Measurements from ENCODE around the gene MYRF. TPM values are rescaled to one million over a fixed set of nuclear protein-coding genes. Genes with fewer than 3 reads are reported as not detected.
A peak's percentile ranks its signal among the peaks of the same experiment; 100 is the strongest.

MYRF gene
- total RNA-seq, 3 donors from 2014 or later (not counting 1 experiment from before 2014, with no cell fraction given), result 4.9 to 15.3 (median 7.3) TPM

DNA sequence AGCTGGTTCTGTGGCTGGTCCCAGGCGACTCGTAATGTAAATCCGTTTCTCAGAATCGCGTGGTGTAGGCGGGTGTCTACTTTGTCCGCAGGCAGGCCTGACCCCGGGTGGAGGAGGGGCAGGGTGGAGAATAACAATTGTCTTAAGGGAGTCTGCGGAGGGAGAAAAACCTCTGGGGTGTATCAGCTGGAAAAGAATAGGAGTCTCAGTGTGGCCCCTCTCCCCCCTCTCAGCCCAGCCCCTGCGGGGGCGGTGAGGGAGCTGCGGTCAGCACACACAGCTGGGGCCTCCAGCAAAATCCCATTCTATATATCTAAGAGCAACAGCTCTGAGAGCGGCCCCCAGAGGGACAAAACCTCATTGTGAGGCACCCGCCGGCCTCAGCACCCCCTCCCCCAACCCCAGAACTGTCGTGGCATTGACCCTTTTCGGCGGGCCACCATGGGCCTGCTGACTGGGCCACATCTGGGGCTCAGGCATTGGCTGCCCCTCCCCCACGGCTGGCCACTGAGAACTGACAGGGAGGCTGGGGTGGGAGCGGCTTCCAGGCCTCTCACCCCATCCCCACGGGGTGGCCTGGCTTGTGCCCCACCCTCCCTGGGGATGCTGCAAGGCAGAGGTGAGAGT lies 2.7 kb upstream of the MYRF start:
- TF ChIP-seq, protein P1, sequence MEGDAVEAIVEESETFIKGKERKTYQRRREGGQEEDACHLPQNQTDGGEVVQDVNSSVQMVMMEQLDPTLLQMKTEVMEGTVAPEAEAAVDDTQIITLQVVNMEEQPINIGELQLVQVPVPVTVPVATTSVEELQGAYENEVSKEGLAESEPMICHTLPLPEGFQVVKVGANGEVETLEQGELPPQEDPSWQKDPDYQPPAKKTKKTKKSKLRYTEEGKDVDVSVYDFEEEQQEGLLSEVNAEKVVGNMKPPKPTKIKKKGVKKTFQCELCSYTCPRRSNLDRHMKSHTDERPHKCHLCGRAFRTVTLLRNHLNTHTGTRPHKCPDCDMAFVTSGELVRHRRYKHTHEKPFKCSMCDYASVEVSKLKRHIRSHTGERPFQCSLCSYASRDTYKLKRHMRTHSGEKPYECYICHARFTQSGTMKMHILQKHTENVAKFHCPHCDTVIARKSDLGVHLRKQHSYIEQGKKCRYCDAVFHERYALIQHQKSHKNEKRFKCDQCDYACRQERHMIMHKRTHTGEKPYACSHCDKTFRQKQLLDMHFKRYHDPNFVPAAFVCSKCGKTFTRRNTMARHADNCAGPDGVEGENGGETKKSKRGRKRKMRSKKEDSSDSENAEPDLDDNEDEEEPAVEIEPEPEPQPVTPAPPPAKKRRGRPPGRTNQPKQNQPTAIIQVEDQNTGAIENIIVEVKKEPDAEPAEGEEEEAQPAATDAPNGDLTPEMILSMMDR (IDR thresholded peaks at IDR 0.05), result no peak

DNA sequence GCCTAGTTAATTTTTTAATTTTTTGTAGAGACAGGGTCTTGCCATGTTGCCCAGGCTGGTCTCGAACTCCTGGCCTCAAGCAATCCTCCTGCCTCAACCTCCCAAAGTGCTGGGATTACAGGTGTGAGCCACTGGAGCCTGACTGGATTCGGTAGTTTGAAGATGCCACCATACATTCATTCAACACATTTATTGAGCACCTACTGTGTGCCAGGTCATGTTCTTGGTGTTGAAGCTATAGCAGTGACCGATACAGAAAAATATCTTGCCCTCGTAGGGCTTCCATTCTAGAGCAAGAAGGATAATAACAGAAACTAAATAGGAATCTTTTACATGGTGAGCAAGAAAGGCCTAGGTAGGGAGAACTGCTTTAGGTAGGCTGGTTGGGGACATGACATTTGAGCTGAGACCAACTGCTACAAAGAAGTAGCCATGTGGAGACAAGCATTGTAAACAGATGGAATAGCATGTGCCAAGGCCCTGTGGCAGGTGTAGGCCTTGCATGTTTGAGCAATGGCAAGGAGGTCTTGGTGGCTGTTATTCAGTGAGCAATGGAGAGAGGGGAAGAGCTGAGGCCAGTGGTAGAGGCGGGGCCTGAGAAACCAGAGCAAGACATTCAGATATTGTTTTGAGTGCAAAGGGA lies 1.7 kb upstream of the MYRF start:
- H3K9me3 ChIP-seq (ENCODE audit: control insufficient read depth, insufficient read depth, low read length), result no peaks in the 10 kb centered on the region
- Mint-ChIP-seq H3K4me1 (peaks cover 2 to 18% of the 10 kb centered on the region in 2 donors), H3K27me3 (ENCODE audit: low read depth in 2 of 2) (peaks cover 8 to 25% of the 10 kb centered on the region in 2 donors), H3K9me3 (no peaks in the 10 kb centered on the region), H3K27ac (no peak overlapping the region), H3K4me3 (peak overlapping the region; percentile 13), H3K36me3 (no peaks in the 10 kb centered on the region)
- peaks cover 14% of the 10 kb centered on the region for H3K4me1 ChIP-seq (ENCODE audit: control insufficient read depth, insufficient read depth, low read length)
- no peak overlapping the region for H3K27ac ChIP-seq (ENCODE audit: low read length)
- ATAC-seq (no peak), DNase-seq (no peak)
- intact Hi-C loops (cut with micrococcal nuclease), result no loop called here
- TF ChIP-seq, protein P1 (IDR thresholded peaks at IDR 0.05), result no peak
- no peaks in the 10 kb centered on the region for H3K36me3 ChIP-seq (ENCODE audit: control insufficient read depth, insufficient read depth, low read length)
- peaks cover 13% of the 10 kb centered on the region for H3K27me3 ChIP-seq (ENCODE audit: control insufficient read depth, insufficient read depth, low read length)
- H3K4me3 ChIP-seq (ENCODE audit: low read length), result no peak overlapping the region
- 95% methylated on average over 5 of the region's 5 CpGs for WGBS (ENCODE audit: insufficient coverage)

More for the DNA sequence above, 2.7 kb upstream of the MYRF start:
- Mint-ChIP-seq H3K27ac (no peak overlapping the region), H3K4me1 (peaks cover 0 to 14% of the 10 kb centered on the region in 2 donors), H3K9me3 (no peaks in the 10 kb centered on the region), H3K36me3 (no peaks in the 10 kb centered on the region), H3K27me3 (ENCODE audit: low read depth in 2 of 2) (peaks cover 8 to 25% of the 10 kb centered on the region in 2 donors), H3K4me3 (no peak overlapping the region)
- Histone ChIP-seq H3K4me3 (ENCODE audit: low read length) (no peak overlapping the region), H3K27ac (ENCODE audit: low read length) (no peak overlapping the region), H3K36me3 (ENCODE audit: control insufficient read depth, insufficient read depth, low read length) (no peaks in the 10 kb centered on the region), H3K9me3 (ENCODE audit: control insufficient read depth, insufficient read depth, low read length) (no peaks in the 10 kb centered on the region), H3K27me3 (ENCODE audit: control insufficient read depth, insufficient read depth, low read length) (peaks cover 13% of the 10 kb centered on the region), H3K4me1 (ENCODE audit: control insufficient read depth, insufficient read depth, low read length) (peaks cover 12% of the 10 kb centered on the region)
- ATAC-seq (no peak), DNase-seq (no peak)
- intact Hi-C loops (cut with micrococcal nuclease), result no loop called here
- WGBS (ENCODE audit: insufficient coverage), result 65% methylated on average over 20 of the region's 21 CpGs

DNA sequence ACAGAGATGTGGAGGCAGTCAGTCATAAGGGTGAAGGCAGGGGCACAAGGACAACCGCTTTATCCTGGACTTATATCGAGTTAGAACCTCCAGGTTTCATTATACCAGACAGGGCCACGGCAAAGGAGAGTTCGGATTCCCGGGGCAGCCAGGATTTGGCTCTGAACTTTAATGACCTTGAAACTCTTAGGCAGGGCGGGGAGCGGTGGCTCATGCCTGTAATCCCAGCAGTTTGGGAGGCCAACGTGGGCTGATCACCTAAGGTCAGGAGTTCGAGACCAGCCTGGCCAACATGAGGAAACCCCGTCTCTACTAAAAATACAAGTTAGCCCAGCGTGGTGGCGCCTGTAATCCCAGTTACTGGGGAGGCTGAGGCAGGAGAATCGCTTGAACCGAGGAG lies 1.1 kb upstream of the MYRF start:
- intact Hi-C loops (cut with micrococcal nuclease), result no loop called here
- no peak for ATAC-seq

More for the DNA sequence above, 1.1 kb upstream of the MYRF start:
- Histone ChIP-seq H3K4me1 (ENCODE audit: control insufficient read depth, insufficient read depth, low read length) (peaks cover 20% of the 10 kb centered on the region), H3K27ac (ENCODE audit: low read length) (no peak overlapping the region), H3K36me3 (ENCODE audit: control insufficient read depth, insufficient read depth, low read length) (no peaks in the 10 kb centered on the region), H3K9me3 (ENCODE audit: control insufficient read depth, insufficient read depth, low read length) (no peaks in the 10 kb centered on the region), H3K27me3 (ENCODE audit: control insufficient read depth, insufficient read depth, low read length) (peaks cover 13% of the 10 kb centered on the region), H3K4me3 (ENCODE audit: low read length) (no peak overlapping the region)
- H3K9me3 Mint-ChIP-seq, result no peaks in the 10 kb centered on the region
- 91% methylated on average over 14 of the region's 14 CpGs for WGBS (ENCODE audit: insufficient coverage)
- no peak overlapping the region for H3K27ac Mint-ChIP-seq
- TF ChIP-seq, protein P1 (IDR thresholded peaks at IDR 0.05), result no peak
- peaks cover 9 to 24% of the 10 kb centered on the region in 2 donors for H3K4me1 Mint-ChIP-seq
- DNase-seq, result no peak
- H3K4me3 Mint-ChIP-seq, result peak overlapping the region; percentile 13
- peaks cover 8 to 25% of the 10 kb centered on the region in 2 donors for H3K27me3 Mint-ChIP-seq (ENCODE audit: low read depth in 2 of 2)
- H3K36me3 Mint-ChIP-seq, result no peaks in the 10 kb centered on the region
